CD14-positive monocyte (primary cell): Measurements from ENCODE around the gene TTC23L. TPM values are rescaled to one million over a fixed set of nuclear protein-coding genes. Genes with fewer than 3 reads are reported as not detected.

ENCODE experiments used
- DNase-seq, 3 donors: peaks; one replicate each; pipeline ENCODE4 v3.0.0-alpha.2; 2011 to 2022
- H2AFZ ChIP-seq: 2 replicates; pipeline ENCODE4 v1.6.0; 2012; ENCODE audit warnings: mild to moderate bottlenecking, low read depth, low read length, inconsistent platforms; ENCODE audit not compliant: insufficient read depth, poor library complexity, severe bottlenecking
- H3K27ac ChIP-seq, 2 donors: 1 replicate in 1 of 2; 2 replicates in 1 of 2; pipeline ENCODE4 v1.5.1; 2012 to 2013; ENCODE audit warnings: low read length in 2 of 2, control low read depth in 1 of 2, inconsistent platforms in 1 of 2, low read depth in 1 of 2, mild to moderate bottlenecking in 1 of 2
- H3K27me3 ChIP-seq, 2 donors: one replicate each; pipeline versions ENCODE4 v1.6.0 to v1.6.1; 2011 to 2013; ENCODE audit warnings: low read length in 2 of 2; ENCODE audit not compliant: control insufficient read depth in 2 of 2, insufficient read depth in 2 of 2
- H3K36me3 ChIP-seq, 2 donors: replicated peaks in 1 of 2; 1 replicate in 1 of 2; 2 replicates in 1 of 2; pipeline versions ENCODE4 v1.5.1 to v1.6.1; 2012 to 2013; ENCODE audit warnings: low read length in 2 of 2, control low read depth in 1 of 2, inconsistent platforms in 1 of 2, mild to moderate bottlenecking in 1 of 2; ENCODE audit not compliant: insufficient read depth in 2 of 2, control insufficient read depth in 1 of 2
- H3K4me1 ChIP-seq, 2 donors: 1 replicate in 1 of 2; 2 replicates in 1 of 2; pipeline versions ENCODE4 v1.5.1 to v1.6.1; 2012 to 2013; ENCODE audit warnings: low read length in 2 of 2, control low read depth in 1 of 2, inconsistent platforms in 1 of 2, mild to moderate bottlenecking in 1 of 2, moderate library complexity in 1 of 2; ENCODE audit not compliant: insufficient read depth in 2 of 2, control insufficient read depth in 1 of 2
- H3K4me2 ChIP-seq: replicated peaks from 2 replicates; pipeline ENCODE3; 2012; ENCODE audit warnings: low read length, moderate library complexity, mild to moderate bottlenecking; ENCODE audit not compliant: poor library complexity, severe bottlenecking; ENCODE audit errors: extremely low read depth
- H3K4me3 ChIP-seq, 3 experiments: fragments of 200-600 bp in 1 of 3; sonication (generic) in 1 of 3; replicated peaks in 1 of 3; 1 replicate in 2 of 3; 2 replicates in 1 of 3; pipeline ENCODE4 v1.5.1; 2011 to 2013; ENCODE audit warnings: low read length in 3 of 3, mild to moderate bottlenecking in 3 of 3, control low read depth in 2 of 3, low read depth in 2 of 3, inconsistent platforms in 1 of 3, moderate library complexity in 1 of 3
- H3K79me2 ChIP-seq: 2 replicates; pipeline ENCODE4 v1.6.0; 2012; ENCODE audit warnings: mild to moderate bottlenecking, control low read depth, inconsistent platforms, low read length, moderate library complexity; ENCODE audit not compliant: insufficient read depth
- H3K9ac ChIP-seq: 2 replicates; pipeline ENCODE4 v1.6.0; 2017; ENCODE audit warnings: low read length, mild to moderate bottlenecking; ENCODE audit not compliant: insufficient read depth, poor library complexity, severe bottlenecking
- H3K9me3 ChIP-seq, 2 donors: replicated peaks in 1 of 2; 1 replicate in 1 of 2; 2 replicates in 1 of 2; pipeline versions ENCODE4 v1.5.1 to v1.6.1; 2012 to 2013; ENCODE audit warnings: low read length in 2 of 2, control low read depth in 1 of 2; ENCODE audit not compliant: control insufficient read depth in 1 of 2, insufficient read depth in 1 of 2
- H4K20me1 ChIP-seq: 2 replicates; pipeline ENCODE4 v1.6.0; 2012; ENCODE audit warnings: mild to moderate bottlenecking, low read length, control low read depth, moderate library complexity; ENCODE audit not compliant: insufficient read depth
- H3K27ac Mint-ChIP-seq, 7 donors: one replicate each; pipeline ENCODE4 v1.8.0; 2020; ENCODE audit warnings: mild to moderate bottlenecking in 7 of 7, mixed read lengths in 7 of 7, moderate library complexity in 6 of 7, inconsistent platforms in 2 of 7
- H3K27me3 Mint-ChIP-seq, 3 donors: one replicate each; pipeline ENCODE4 v1.8.0; 2021 to 2022; ENCODE audit warnings: low read depth in 3 of 3, mild to moderate bottlenecking in 3 of 3, mixed read lengths in 3 of 3, moderate library complexity in 3 of 3, inconsistent platforms in 1 of 3
- H3K36me3 Mint-ChIP-seq, 2 donors: one replicate each; pipeline ENCODE4 v1.8.0; 2020; ENCODE audit warnings: mixed read lengths in 2 of 2, inconsistent platforms in 1 of 2, mild to moderate bottlenecking in 1 of 2
- H3K4me1 Mint-ChIP-seq: one replicate; pipeline ENCODE4 v1.8.0; 2020; ENCODE audit warnings: mild to moderate bottlenecking, mixed read lengths
- H3K4me3 Mint-ChIP-seq, 2 donors: one replicate each; pipeline ENCODE4 v1.8.0; 2020; ENCODE audit warnings: mild to moderate bottlenecking in 2 of 2, mixed read lengths in 2 of 2, moderate library complexity in 1 of 2
- H3K9me3 Mint-ChIP-seq, 7 donors: one replicate each; pipeline ENCODE4 v1.8.0; 2020 to 2022; ENCODE audit warnings: mixed read lengths in 7 of 7, mild to moderate bottlenecking in 6 of 7, moderate library complexity in 6 of 7, inconsistent platforms in 2 of 7
- CTCF ChIP-seq: fragments of 200-600 bp; IDR thresholded peaks from one replicate; pipeline ENCODE4 v1.8.0; 2022; ENCODE audit warnings: antibody characterized with exemption, mild to moderate bottlenecking
- WGBS: methylation state at CpG from one replicate; pipeline ENCODE4 v1.1.5; 2013; ENCODE audit warnings: missing lambda C conversion rate; ENCODE audit not compliant: insufficient coverage; 5-methylcytosine and 5-hydroxymethylcytosine counted together
- intact Hi-C, 2 donors: fragments of 100-400 bp; cut with micrococcal nuclease; formaldehyde crosslinking; loops; one replicate each; pipeline versions ENCODE4 v1.15.0 to v1.15.1; 2023
- polyA plus RNA-seq, 3 donors: library from polyadenylated mRNA; depleted of rRNA in 1 of 3; unstranded in 2 of 3; stranded (reverse) in 1 of 3; fragments of 300-500 nt in 2 of 3; fragments of >200 nt in 1 of 3; fragmentation: Illumina TruSeq in 2 of 3; gene quantifications; 1 replicate in 2 of 3; 2 replicates in 1 of 3; pipeline ENCODE4 v1.2.3, GENCODE V29; 2012 to 2021

The TTC23L gene
- polyA plus RNA-seq, 3 donors, result not detected

- TF ChIP-seq CTCF, result no peak
- Histone ChIP-seq H2AFZ (no peak overlapping the region), H3K4me1 (no peaks in the 10 kb centered on the region), H3K79me2 (no peaks in the 10 kb centered on the region), H3K4me3 (no peak overlapping the region), H3K9ac (no peak overlapping the region), H3K9me3 (no peaks in the 10 kb centered on the region), H3K4me2 (no peak overlapping the region), H3K27ac (no peak overlapping the region), H3K36me3 (no peaks in the 10 kb centered on the region), H4K20me1 (no peaks in the 10 kb centered on the region), H3K27me3 (no peaks in the 10 kb centered on the region)
- peaks cover 0 to 6% (median 0%) of the 10 kb centered on the region in 7 donors for H3K9me3 Mint-ChIP-seq
- H3K27me3 Mint-ChIP-seq, result peaks cover 0 to 1% (median 0%) of the 10 kb centered on the region in 3 donors
- H3K27ac Mint-ChIP-seq, result no peak overlapping the region
- DNase-seq, result no peak
- H3K4me1 Mint-ChIP-seq, result no peaks in the 10 kb centered on the region
- no peak overlapping the region for H3K4me3 Mint-ChIP-seq
- H3K36me3 Mint-ChIP-seq, result no peaks in the 10 kb centered on the region
- intact Hi-C loops, result no loop called here
These were observed 42.3 kb downstream of the TTC23L start for GRCh38 chr5:34881246-34881645.

GRCh38 chr5:34886392-34887119 is 47.6 kb downstream of the TTC23L start:
- Histone ChIP-seq H4K20me1 (no peaks in the 10 kb centered on the region), H3K27me3 (no peaks in the 10 kb centered on the region), H3K79me2 (no peaks in the 10 kb centered on the region), H3K4me2 (no peak overlapping the region), H3K27ac (no peak overlapping the region), H3K4me3 (no peak overlapping the region), H3K4me1 (no peaks in the 10 kb centered on the region), H3K9me3 (no peaks in the 10 kb centered on the region), H2AFZ (no peak overlapping the region), H3K9ac (no peak overlapping the region), H3K36me3 (no peaks in the 10 kb centered on the region)
- DNase-seq, result no peak
- WGBS, result 100% methylated on average over 1 of the region's 3 CpGs
- Mint-ChIP-seq H3K4me3 (no peak overlapping the region), H3K4me1 (no peaks in the 10 kb centered on the region), H3K27me3 (peaks cover 0 to 4% (median 0%) of the 10 kb centered on the region in 3 donors), H3K27ac (no peak overlapping the region), H3K36me3 (no peaks in the 10 kb centered on the region), H3K9me3 (no peaks in the 10 kb centered on the region)
- intact Hi-C loops, result no loop called here
- no peak for TF ChIP-seq CTCF
